Upper lobe of left lung (tissue), 6 donors: ENCODE data around the gene TBXAS1. TPM values are rescaled to one million over a fixed set of nuclear protein-coding genes. Genes with fewer than 3 reads are reported as not detected.
"Not testable (repeated sequence)": the region's sequence is repeated elsewhere in the genome, so short reads cannot be mapped to it uniquely, and the experiment has no call there.

ENCODE experiments used
- ATAC-seq, 2 donors: fragments of 200-7000 bp; cut with Tn5 transposase; one replicate each; pipeline ENCODE4 v1.9.1; 2022; ENCODE audit warnings: mild to moderate bottlenecking in 2 of 2, moderate library complexity in 2 of 2; ENCODE audit not compliant: low FRiP score in 2 of 2
- DNase-seq, 2 donors: peaks; one replicate each; pipeline ENCODE4 v3.0.0-alpha.2; 2019 to 2020
- H3K27ac ChIP-seq, 4 donors: fragments of 200-600 bp; sonication (generic); one replicate each; pipeline ENCODE4 v1.5.1; 2016 to 2019
- H3K27me3 ChIP-seq, 4 donors: fragments of 200-600 bp; sonication (generic); one replicate each; pipeline ENCODE4 v1.5.1; 2017 to 2019
- H3K36me3 ChIP-seq, 4 donors: fragments of 200-600 bp; sonication (generic); one replicate each; pipeline ENCODE4 v1.5.1; 2016 to 2019
- H3K4me1 ChIP-seq, 4 donors: fragments of 200-600 bp; sonication (generic); one replicate each; pipeline ENCODE4 v1.5.1; 2018 to 2019
- H3K4me3 ChIP-seq, 4 donors: fragments of 200-600 bp; sonication (generic); one replicate each; pipeline ENCODE4 v1.5.1; 2017 to 2019; ENCODE audit warnings: mild to moderate bottlenecking in 2 of 4, moderate library complexity in 1 of 4
- H3K9me3 ChIP-seq, 4 donors: fragments of 200-600 bp; sonication (generic); one replicate each; pipeline ENCODE4 v1.5.1; 2018 to 2019
- EP300 ChIP-seq, 4 donors: sonication (generic); formaldehyde crosslinking; IDR thresholded peaks; one replicate each; pipeline ENCODE4 v1.5.1; 2017; ENCODE audit warnings: antibody characterized with exemption in 4 of 4, control low read depth in 2 of 4
- POLR2A ChIP-seq, 4 donors: fragments of 450-650 bp; IDR thresholded peaks; one replicate each; pipeline ENCODE4 v1.5.1; 2016 to 2017; ENCODE audit warnings: antibody characterized with exemption in 4 of 4, mild to moderate bottlenecking in 2 of 4
- POLR2AphosphoS5 ChIP-seq, 2 donors: sonication (generic); formaldehyde crosslinking; IDR thresholded peaks; one replicate each; pipeline ENCODE4 v1.5.1; 2017; ENCODE audit warnings: antibody characterized with exemption in 2 of 2
- WGBS, 2 donors: methylation state at CpG; one replicate each; pipeline ENCODE4 v1.1.5; 2017 to 2018; 5-methylcytosine and 5-hydroxymethylcytosine counted together
- total RNA-seq, 6 donors: library from RNA; depleted of rRNA in 4 of 6; stranded (reverse); fragments of >200 nt in 4 of 6; gene quantifications; one replicate each; pipeline versions ENCODE4 v1.1.0 to v1.2.1, GENCODE V29; 2016 to 2021
- TF ChIP-seq, protein P1 (sequence below), 6 experiments: fragments of 450-650 bp in 4 of 6; fragments of 200-600 bp in 2 of 6; sonication (generic) in 2 of 6; IDR thresholded peaks; one replicate each; pipeline ENCODE4 v1.5.1; 2016 to 2019; ENCODE audit warnings: antibody characterized with exemption in 6 of 6
- donor health status: DM: no; HTN: no; CAD: no; lungs with moderate emphysema.
- donor health status: DM: no; HTN: yes; CAD: no; lungs with severe emphysema.

Gene TBXAS1
- total RNA-seq, 6 donors from 2014 or later, result 62.8 to 317 (median 85.6) TPM

DNA sequence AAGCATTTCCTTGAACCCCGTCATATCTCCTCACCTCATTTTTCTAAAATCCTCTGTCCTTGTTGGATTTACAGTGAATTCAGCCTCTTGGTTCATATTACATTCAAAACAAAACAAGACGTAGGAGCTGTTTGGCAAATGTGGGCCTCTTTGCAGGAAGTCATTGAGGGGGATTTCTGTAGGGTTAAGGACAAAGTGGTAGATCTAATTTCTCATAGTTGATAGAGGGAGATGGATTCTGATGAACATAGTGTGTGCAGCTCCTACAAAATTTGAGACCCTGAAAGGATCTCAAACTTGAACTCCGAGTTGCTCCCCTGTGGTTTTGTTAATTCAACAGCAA is 682 bp downstream of the TBXAS1 start:
- ATAC-seq (peak; percentile 16 to 19), DNase-seq (no peak)
- Histone ChIP-seq H3K27ac (peak overlapping the region; percentile 65 to 83 (median 79)), H3K27me3 (no peaks in the 10 kb centered on the region), H3K4me1 (peaks cover 12 to 31% (median 20%) of the 10 kb centered on the region in 4 donors), H3K4me3 (peak overlapping the region in 3 of 4 donors; percentile 34 to 40 (median 36)), H3K9me3 (no peaks in the 10 kb centered on the region), H3K36me3 (no peaks in the 10 kb centered on the region)
- 38 to 43% methylated on average over 3 of the region's 3 CpGs for WGBS, 2 donors
- TF ChIP-seq EP300 (IDR thresholded peaks at IDR 0.05) (no peak), POLR2AphosphoS5 (IDR thresholded peaks at IDR 0.05) (no peak), POLR2A (IDR thresholded peaks at IDR 0.05) (no peak)
- TF ChIP-seq, protein P1, sequence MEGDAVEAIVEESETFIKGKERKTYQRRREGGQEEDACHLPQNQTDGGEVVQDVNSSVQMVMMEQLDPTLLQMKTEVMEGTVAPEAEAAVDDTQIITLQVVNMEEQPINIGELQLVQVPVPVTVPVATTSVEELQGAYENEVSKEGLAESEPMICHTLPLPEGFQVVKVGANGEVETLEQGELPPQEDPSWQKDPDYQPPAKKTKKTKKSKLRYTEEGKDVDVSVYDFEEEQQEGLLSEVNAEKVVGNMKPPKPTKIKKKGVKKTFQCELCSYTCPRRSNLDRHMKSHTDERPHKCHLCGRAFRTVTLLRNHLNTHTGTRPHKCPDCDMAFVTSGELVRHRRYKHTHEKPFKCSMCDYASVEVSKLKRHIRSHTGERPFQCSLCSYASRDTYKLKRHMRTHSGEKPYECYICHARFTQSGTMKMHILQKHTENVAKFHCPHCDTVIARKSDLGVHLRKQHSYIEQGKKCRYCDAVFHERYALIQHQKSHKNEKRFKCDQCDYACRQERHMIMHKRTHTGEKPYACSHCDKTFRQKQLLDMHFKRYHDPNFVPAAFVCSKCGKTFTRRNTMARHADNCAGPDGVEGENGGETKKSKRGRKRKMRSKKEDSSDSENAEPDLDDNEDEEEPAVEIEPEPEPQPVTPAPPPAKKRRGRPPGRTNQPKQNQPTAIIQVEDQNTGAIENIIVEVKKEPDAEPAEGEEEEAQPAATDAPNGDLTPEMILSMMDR (IDR thresholded peaks at IDR 0.05), result no peak

DNA sequence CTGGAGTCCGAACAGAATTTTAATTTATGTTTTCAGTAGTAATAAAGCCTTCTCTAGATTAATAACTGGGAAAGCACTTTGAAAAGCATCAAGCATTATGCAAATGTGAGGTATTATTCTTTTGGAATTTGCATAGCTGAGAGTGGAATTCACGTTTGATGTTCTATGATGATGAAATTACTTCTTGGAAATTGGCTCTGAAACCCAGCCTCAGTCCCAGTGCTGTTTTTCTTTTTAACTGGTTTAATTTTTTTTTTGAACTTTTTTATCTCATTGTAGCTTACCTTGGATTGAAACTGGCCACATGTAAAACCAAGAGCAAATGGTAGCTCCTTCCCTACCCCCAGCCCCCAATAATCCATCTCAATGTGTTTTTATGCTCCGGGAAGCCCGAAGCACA is 1.2 kb downstream of the TBXAS1 start:
- DNase-seq (no peak), ATAC-seq (no peak)
- Histone ChIP-seq H3K27ac (peak overlapping the region; percentile 65 to 83 (median 79)), H3K36me3 (no peaks in the 10 kb centered on the region), H3K9me3 (no peaks in the 10 kb centered on the region), H3K4me1 (peaks cover 12 to 31% (median 20%) of the 10 kb centered on the region in 4 donors), H3K4me3 (peak overlapping the region in 3 of 4 donors; percentile 34 to 40 (median 36)), H3K27me3 (no peaks in the 10 kb centered on the region)
- TF ChIP-seq POLR2AphosphoS5 (IDR thresholded peaks at IDR 0.05) (no peak), EP300 (IDR thresholded peaks at IDR 0.05) (no peak), POLR2A (IDR thresholded peaks at IDR 0.05) (no peak)
- TF ChIP-seq, protein P1 (IDR thresholded peaks at IDR 0.05), result no peak
- WGBS, 2 donors, result 58 to 67% methylated on average over 4 of the region's 4 CpGs

DNA sequence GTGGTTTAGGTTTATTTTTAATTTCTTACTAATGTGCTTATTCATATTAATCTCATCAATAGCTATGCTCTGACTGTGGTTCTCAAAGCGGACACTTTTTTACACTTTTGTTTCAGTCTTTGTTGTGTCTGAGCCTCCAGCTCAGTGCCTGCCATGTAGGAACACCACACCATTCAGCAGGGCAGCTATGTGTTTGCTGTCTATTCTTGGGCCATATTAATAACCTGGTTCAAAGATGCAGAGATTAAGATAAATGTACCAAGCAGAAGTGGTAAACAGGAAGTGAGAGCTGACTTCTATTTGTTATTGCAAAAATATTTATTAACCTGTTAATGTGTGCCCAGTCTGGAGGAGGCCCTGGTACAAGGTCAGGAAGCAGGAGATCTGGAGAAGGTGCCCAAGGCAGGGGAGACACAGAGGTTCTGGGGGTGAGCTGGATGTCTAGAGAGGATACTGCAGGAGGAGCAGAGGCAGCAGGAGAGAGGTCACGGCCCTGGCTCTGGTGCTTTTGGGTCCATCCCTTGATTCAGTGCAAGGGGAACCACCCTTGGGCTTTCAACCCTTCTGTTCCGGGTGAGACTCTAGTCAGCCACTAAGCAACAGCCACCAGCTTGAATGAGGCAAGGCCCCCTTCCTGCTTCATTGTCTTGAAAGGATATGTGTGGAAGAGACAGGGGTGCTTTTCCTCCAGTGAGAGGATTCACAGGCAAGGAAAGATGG is 1.9 kb downstream of the TBXAS1 start:
- Histone ChIP-seq H3K9me3 (no peaks in the 10 kb centered on the region), H3K36me3 (no peaks in the 10 kb centered on the region), H3K27me3 (no peaks in the 10 kb centered on the region), H3K4me3 (peak overlapping the region in 3 of 4 donors; percentile 34 to 40 (median 36)), H3K4me1 (peaks cover 12 to 31% (median 20%) of the 10 kb centered on the region in 4 donors), H3K27ac (peak overlapping the region; percentile 37 to 83 (median 79))
- DNase-seq, result peak in 1 of 2 donors; percentile 45
- WGBS, 2 donors, result 43 to 60% methylated on average over 3 of the region's 3 CpGs
- peak; percentile 51 for ATAC-seq
- peak in 1 of 4 donors; percentile 22 for TF ChIP-seq POLR2A (IDR thresholded peaks at IDR 0.05)
- TF ChIP-seq, protein P1 (IDR thresholded peaks at IDR 0.05), result no peak

DNA sequence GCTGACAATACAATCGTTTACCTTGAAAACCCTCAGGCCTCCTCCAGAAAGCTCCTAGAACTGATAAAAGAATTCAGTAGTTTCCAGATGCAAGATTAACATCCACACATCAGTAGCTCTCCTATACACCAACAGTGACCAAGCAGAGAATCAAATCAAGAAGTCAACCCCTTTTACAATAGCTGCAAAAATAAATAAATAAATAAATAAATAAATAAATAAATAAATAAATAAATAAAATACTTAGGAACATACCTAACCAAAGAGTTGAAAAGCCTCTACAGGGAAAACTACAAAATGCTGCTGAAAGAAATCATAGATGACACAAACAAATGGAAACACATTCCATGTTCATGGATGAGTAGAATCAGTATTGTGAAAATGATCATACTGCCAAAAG is 6.8 kb downstream of the TBXAS1 start:
- not testable (repeated sequence) for H3K27ac ChIP-seq, H3K4me1 ChIP-seq, H3K4me3 ChIP-seq, H3K36me3 ChIP-seq, H3K27me3 ChIP-seq, H3K9me3 ChIP-seq, DNase-seq, ATAC-seq
- WGBS, 2 donors, result 71 to 82% methylated on average over 1 of the region's 1 CpG

DNA sequence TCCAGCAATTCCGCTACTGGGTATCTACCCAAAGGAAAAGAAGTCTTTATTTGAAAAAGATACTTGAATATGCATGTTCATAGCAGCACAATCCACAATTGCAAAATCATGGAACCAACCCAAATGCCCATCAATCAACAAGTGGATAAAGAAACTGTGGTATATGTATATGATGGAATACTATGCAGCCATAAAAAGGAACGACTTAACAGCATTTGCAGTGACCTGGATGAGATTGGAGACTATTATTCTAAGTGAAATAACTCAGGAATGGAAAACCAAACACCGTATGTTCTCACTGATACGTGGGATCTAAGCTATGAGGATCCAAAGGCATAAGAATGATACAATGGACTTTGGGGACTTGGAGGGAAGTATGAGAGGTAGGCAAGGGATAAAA is 8.2 kb downstream of the TBXAS1 start:
- 92 to 93% methylated on average over 4 of the region's 4 CpGs for WGBS, 2 donors
- not testable (repeated sequence) for H3K27ac ChIP-seq, H3K27me3 ChIP-seq, H3K4me3 ChIP-seq, DNase-seq, ATAC-seq, H3K9me3 ChIP-seq, H3K4me1 ChIP-seq, H3K36me3 ChIP-seq

DNA sequence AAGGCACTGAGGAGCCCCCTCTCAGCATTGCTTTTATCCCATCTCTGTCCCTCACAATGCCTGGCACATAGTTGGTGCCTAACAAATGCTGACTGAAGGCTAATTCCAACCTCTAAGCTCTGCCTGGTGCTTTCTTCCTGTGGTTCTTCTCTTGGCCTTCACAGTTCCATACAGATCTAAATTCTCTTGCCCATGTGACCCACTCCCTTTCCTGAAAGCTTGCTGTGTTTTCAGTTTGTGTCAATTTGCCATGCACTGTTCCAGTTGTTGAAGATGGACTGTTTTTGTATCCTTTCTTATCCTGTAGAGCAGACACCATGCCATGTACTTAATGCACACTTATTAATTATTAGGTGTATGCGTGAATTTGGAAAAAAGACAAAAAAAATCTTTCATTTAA is 9.2 kb downstream of the TBXAS1 start:
- H3K9me3 ChIP-seq, result no peaks in the 10 kb centered on the region
- no peaks in the 10 kb centered on the region for H3K36me3 ChIP-seq
- no peak overlapping the region for H3K4me3 ChIP-seq
- WGBS, 2 donors, result 86 to 96% methylated on average over 1 of the region's 1 CpG
- ATAC-seq (no peak), DNase-seq (no peak)
- TF ChIP-seq POLR2AphosphoS5 (IDR thresholded peaks at IDR 0.05) (no peak), EP300 (IDR thresholded peaks at IDR 0.05) (no peak), POLR2A (IDR thresholded peaks at IDR 0.05) (no peak)
- TF ChIP-seq, protein P1 (IDR thresholded peaks at IDR 0.05), result no peak
- H3K27ac ChIP-seq, result no peak overlapping the region
- H3K27me3 ChIP-seq, result no peaks in the 10 kb centered on the region
- H3K4me1 ChIP-seq, result peaks cover 7 to 12% (median 9%) of the 10 kb centered on the region in 4 donors
